Activated T-cell treated with anti-CD3 and anti-CD28 coated beads for 24 hours (primary cell): ENCODE measurements around the gene LMF2.
"Not testable (repeated sequence)": the region's sequence is repeated elsewhere in the genome, so short reads cannot be mapped to it uniquely, and the experiment has no call there.

Source experiments
- DNase-seq: peaks from one replicate; pipeline ENCODE4 v3.0.0-alpha.2; 2020; ENCODE audit warnings: low read depth

The LMF2 gene

DNA sequence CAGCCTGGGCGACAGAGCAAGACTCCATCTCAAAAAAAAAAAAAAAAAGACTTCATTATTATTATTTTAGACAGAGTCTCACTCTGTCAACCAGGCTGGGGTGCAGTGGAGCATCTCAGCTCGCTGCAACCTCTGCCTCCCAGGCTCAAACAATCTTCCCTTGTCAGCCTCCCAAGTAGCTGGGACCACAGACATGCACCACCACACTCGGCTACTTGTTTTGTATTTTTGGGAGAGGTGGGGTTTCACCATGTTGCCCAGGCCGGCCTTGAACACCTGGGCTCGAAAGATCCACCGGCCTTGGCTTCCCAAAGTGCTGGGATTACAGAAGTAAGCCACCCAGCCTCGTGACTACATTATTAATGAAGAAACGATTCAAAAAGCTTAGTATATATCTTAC lies 27.6 kb upstream of the LMF2 start:
- no peak for DNase-seq

DNA sequence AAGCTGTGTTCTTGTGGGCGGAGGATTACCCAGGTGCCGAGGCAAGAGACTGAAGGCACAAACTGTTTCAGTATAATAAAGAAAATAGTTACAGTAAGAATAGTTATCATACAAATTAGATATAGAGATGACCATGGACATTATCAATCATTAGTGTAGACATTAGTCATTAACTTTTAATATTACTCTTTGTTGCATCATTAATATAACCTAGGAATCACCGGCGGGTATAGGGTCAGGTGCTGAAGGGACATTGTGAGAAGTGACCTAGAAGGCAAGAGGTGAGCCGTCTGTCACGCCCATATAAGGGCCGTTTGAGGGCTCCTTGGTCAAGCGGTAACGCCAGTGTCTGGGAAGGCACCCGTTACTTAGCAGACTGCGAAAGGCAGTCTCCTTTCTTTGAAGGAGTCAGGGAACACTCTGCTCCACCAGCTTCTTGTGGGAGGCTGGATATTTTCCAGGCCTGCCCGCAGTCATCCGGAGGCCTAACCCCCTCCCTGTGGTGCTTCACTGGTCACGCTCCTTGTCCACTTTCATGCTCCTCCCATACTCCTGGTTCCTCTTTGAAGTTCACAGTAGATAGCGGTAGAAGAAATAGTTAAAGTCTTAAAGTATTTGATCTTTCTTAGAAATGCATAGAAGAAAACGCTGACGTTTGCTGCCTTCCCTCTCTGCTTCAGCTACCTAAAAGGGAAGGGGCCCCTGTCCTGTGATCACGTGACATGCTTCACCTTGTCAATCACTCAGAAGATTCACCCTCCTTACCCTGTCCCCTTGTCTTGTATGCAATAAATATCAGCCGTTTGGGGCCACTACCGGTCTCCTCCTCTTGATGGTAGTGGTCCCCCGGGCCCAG lies 26.6 kb upstream of the LMF2 start:
- not testable (repeated sequence) for DNase-seq

DNA sequence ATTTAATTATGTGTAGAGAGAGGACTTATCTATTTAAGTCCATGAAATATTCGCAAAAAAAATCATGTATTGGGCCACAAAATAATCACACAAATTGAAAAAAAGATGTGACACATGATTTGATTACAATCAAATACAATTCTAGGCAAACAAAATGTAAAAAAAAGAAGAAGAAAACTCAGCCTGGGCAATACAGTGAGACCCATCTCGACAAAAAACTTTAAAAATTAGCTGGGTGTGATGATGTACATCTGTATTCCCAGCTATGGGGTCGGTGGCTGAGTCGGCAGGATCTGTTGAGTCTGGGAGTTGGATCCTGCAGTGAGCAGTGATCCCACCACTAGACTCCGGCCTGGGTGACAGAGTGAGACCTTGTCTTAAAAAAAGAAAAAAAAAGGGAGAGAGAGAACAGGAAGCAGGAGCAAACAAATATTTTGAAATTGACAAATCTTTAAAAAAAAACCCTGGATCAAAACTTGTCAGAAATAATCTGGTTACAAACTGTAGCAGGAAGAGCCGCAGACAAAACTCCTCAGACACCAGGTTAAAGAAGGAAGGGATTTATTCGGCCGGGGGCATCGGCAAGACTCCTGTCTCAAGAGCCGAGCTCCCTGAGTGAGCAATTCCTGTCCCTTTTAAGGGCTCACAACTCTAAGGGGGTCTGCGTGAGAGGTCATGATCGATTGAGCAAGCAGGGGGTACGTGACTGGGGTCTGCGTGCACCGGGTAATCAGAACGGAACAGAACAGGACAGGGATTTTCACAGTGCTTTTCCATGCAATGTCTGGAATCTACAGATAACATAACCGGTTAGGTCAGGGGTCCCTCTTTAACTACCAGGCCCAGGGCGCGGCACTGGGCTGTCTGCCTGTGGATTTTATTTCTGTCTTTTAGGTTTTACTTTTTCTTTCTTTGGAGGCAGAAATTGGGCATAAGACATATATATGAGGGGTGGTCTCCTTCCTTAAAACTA lies 25.6 kb upstream of the LMF2 start:
- DNase-seq: no peak

DNA sequence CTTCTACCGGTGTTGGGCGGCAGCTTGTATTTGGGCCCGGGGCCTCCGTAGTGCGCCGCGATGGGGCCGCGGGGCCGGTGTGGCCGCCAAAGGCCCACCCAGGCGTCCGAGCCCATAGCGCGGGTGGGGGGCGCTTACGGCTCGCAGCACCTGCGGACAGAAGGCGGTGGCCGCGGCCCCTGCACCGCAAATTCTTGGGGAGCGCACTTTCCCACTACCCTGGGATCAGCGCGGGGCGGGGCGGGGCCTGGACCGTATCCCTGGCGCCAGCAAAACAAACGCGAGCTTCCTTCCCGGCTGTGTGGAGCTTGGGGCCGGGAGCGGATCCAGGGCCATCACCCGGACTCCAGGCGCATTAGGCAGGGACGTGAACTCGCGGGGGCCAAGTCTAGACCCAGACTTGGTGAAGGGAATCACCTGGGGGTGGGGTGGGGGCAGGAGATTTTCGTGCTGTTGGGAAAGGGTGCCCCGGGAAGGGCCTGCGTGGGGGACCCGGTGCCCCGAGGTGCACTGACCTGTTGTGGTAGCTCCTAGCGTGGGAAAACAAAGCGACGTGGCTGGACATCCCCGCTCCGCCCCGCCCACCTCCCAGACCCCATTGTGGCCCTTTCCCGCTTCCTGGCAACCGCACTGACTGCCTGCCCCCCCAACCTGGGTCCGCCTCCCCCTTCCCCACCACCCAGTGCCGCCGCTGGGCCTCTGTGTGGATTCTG lies 24.6 kb upstream of the LMF2 start:
- DNase-seq: no peak

DNA sequence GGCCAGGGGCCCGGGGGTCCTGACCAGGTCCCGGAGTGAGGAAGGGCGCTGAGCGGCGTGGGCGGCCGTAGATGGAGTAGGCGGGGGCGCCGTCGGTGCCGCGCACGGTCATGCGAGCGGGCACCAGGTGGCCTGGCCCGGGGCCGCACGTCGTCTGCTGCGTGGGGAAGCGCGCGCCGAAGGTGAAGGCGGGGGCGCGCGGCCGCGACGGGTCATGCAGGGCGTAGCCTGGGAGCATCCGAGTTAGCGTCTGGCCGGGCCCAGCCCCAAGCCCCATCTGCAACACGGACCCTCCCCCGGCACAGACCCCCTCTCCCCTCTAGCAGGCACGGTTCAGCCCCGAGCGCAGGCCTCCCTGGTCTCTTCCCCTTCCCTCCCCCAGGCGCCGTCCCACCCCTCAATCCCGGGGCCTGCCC lies 24.1 kb upstream of the LMF2 start:
- peak; percentile 55 for DNase-seq

DNA sequence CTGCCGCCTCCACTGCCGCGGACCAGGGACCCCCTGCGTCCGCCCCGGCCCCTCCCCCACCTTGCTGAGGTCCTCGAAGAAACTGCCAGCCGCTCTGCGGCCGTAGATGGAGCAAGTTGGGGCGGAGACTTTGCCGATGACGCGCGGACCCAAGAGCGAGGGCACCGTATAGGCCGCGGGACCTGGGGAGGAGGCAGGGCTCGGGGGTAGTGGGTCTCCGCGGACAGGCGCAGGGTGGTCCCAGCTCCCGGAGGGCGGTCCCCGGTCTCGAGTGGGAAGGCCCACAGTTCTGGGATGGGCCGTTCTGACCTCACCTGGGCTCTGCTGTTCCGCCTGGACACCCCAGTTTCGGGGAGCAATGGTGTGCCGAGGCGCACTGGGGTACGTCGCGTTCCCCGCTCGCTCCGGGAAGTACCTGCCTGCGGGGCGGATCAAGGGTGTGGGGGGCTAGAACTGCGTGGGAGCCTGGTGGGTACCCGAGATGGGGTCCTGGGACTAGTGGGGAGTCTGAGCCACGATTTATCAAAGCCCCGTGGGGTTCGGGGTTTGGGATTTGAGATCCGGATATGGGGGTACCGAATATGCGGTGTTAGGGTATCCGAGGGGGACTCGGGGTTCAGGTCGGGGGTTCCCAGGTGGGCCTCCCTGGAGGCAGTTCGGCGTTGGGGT lies 23.5 kb upstream of the LMF2 start:
- peak; percentile 77 for DNase-seq

DNA sequence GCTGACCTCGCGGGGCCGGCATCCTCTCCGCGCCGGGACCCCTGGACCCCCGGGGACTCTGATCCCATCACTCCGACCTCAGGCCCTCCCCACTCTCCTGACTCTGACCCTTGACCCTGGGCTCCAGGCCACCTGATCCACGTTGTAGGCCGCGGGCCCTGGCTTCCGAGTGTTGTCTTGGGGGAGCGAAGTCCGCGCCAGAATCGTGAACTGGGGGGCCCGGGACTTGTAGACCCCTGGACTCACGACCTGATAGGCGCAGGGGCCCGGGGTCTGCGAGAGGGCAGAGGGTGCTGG lies 23.0 kb upstream of the LMF2 start:
- DNase-seq: no peak

DNA sequence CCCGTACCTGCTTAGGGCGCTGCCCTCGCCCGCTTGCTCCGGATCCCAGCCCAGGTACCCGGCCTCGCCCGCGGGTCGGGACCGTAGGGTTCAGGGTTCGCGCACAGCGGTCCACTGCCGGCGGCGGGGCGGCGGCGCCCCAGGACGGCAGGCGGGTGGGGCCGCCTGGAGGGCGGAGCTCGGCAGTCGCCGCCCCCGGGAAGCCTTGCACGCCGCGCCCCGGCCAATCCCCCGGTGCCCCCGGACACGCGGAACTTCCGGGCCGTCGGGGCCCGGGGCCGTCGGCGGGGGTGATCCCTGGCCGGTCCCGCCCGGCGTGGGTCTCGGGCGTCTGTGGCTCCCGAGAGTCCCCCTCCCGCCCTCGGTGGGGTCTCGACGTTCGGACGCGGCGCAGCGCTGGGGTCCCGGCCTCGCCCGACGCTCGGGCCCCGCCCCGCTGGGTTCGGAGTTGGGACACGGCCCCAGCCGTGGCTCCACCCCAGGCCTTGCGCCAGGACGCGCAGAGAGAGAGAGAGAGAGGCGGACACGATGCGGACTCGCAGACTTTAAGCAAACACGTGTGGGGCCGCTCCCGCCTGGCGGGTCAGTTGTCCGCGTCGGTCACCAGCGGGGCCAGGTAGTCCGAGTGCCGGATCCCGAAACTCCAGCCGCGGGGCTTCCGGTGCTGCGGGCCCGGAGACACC lies 22.5 kb upstream of the LMF2 start, which contains the start of gene TYMP:
Gene TYMP (minus strand): TSS at position 116 of the 683 bp plus-strand sequence. CDS start 303 bp downstream, outside the sequence.
- DNase-seq: peak; percentile 61

DNA sequence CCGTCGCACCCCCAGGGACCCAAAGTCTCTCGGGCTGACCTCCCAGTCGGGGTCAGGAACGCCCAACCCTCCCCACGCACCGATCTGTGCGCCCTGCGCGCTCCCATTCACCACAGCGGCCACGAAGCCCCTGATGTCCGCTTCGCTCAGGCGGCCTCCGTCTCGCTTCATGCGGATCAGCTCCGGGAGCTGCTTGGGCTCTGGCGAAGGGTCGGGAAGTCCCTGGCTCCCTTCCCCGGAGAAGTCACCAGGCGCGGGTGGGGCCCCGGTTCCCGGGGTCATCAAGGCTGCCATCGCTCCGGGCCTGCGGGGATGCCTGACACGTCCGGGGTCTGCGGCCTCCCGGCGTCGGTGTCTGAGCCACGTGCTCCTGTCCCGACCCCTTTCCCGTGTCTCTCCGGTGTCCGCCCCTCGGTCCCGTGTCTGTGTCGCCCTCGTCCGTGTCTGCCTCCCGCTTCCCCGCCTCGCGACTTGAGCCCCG lies 22.0 kb upstream of the LMF2 start:
- no peak for DNase-seq

DNA sequence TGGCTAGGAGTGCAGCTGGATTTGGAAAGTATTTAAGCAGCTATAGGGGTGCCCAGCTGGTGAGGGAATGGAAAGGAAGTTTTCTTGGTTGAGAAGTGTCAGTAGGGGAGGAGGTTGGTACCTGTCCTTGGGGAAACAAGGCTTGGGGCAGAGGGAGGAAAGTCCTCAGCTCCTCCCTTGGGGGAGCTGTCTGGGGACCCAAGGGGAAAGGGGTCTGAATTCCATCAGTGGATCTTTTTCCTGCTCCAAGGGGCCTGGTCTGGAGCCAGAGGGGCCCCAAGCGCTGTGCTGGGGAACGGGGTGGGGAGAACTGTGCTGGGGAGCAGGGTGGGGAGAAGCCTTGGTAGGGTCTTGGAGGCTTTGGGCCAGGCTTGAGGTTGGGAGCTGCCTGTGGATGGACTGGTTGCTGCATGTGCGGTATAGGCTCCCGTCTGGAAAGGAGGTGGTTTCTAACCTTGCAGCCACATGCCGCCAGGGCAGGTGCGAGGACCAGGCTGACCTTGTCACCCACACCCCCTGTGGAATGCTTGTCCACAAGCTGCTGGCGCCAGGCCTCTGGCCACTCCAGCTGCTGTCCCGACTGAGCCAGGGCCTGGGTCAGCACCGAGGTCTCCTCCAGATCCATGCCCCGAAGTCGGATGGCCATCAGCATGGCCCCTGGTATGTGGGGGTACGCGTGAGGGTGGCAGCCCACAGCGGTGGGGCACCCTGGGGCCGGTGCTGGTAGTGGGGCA lies 21.3 kb upstream of the LMF2 start:
- DNase-seq: no peak

DNA sequence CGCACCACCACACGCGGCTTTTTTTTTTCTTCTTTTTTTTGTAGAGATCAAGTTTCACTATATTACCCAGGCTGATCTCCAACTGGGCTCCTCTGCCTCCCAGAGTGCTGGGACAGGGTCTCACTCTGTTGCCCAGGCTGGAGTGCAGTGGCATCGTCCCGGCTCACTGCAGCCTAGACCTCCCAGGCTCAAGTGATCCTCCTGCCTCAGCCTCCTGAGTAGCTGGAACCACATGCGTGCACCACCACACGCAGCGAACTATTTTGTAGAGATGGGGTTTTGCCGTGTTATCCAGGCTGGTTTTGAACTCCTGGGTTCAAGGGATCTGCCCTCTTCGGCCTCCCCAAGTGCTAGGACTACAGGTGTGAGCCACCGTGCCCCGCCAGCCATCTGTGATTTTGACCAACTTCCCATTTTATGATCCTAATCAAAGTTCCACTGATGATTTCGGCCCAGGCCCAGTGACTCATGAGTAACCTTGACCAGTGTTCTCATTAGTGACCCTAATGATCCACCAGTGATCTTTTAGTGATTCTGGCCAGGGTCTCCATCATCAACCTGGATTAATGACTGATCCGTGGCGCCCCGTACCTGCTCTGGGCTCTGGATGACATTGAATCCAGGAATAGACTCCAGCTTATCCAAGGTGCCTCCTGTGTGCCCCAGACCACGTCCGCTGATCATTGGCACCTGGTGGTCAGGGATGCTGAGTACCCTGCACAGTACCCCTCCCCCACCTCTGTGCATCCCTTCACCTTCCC lies 20.6 kb upstream of the LMF2 start:
- no peak for DNase-seq

DNA sequence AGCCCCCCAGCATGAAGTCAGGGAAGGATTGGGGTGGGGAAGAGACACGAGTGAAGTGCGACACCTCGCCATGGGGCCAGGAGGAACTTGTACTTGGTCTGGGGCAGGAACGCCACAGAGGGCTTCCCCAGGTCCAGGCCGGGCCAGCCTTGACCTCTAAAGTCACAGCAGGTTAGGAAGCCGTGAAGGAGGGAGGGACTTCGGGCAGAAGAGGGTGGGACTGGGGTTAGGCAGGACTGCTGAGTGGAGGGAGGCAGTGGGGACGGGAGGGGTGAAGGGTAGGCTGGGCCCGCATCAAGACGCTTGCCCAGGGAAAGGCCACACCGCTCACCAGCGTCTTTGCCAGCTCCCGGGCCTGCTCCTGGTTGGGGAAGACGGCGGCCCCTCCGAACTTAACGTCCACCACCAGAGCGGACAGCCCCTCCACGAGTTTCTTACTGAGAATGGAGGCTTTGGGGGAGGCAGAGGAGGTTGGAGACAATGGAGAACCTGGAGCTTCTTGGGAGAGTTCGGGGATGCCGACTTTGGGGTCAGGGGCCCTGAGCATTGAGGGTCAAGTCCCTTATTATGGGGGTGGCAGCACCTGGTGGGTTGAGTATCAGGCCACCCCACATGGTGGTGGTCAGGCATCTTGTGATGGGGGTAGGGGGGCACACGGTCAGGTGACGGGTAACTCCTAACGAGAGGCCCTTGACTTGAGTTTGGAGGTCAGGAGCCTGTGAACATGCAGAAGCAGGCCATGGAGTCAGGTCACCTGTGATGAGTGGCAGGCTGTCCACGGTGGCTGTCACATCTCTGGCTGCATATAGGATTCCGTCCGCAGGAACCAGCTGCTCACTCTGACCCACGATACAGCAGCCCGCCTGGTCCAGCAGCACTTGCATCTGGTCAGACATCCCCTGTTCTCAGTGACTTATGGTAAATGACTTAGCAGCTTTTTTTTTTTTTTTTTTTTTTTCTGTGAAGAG lies 19.6 kb upstream of the LMF2 start:
- DNase-seq: no peak

DNA sequence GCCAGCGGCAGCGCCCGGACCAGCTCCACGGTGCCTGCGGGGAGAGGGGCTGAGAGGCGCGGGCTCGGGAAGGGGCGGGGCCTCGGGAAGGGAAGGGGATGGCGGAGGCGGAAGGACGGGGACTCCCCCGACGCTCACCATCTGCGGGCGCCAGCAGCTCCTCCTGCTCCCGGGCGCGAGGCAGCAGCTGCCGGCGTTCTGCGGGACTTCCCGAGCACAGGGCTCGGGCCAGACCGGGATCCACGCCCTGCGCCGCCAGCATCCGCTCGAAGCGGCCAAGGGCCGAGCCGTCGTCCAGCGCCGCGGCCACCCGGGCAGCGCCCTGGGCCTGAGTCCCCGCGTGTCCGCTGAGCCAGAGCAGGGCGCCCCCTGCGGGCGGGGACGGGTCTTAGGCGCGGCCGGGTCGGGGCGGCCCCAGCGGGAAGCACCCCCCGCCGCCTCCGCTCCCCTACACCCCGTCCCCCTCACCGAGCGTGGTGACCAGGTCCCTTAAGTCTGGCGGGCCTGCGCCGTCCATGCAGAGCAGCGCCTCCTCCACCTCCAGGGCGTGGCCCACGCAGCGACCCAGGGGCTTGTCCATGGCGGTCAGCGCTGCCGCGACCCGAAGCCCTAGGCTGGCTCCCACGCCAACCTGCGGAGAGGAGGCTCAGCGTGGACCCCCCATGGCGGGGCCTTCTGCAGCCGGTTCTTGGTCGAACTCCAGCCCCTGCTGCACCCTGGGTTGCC lies 18.8 kb upstream of the LMF2 start:
- DNase-seq: peak; percentile 80

DNA sequence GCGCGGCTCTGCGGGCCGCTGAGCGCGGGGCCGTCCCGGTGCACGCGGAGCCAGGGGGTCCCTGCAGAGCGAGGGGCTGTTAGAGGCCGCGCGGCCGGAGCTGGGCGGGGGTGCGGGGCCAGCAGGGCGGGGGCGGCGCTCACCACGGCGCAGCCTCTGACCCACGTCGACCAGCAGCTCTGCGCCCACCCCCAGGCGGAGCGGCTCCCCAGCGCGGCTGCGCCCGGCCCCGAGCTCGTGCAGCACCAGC lies 18.3 kb upstream of the LMF2 start:
- no peak for DNase-seq

DNA sequence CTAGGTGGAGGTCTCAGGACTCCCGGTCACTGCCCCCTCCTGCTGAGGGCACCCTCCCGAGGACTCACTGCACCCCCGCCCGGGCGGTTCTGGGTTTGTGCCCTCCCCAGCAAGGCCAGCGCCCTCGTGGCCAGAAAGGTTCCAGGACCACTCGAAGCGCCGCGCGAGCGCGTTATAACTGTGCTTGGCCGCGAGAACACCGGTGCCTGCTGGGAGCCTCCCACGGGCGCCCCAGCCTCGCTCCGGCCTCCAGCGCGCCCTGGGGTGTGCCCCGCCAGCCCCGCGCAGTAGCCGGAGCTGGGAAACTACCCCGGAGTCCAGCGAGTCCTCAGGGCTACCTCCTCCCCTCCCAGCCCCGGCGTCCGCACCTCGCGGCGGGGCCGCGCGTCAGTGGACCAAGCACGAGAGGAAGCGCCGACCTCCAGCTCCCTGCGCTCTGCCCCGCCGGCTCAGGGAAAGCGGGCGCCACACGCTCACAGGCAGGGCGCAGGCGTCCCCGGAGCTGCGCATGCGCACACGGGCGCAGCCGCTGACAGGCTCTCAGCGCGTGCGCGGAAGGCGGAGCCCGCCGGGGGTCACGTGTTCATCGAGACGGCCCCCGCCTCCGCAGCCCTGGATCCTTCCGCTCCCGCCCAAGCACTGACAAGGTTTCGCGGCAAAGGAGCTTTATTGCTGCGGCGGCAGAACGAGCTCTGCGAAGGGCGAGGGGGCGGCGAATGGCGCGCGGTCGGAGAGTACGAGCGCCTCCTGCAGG lies 17.8 kb upstream of the LMF2 start, which contains the start of gene SCO2:
Gene SCO2 (minus strand): TSS at position 495 of the 754 bp plus-strand sequence. CDS start 1,187 bp downstream, outside the sequence.
- DNase-seq: peak; percentile 97

DNA sequence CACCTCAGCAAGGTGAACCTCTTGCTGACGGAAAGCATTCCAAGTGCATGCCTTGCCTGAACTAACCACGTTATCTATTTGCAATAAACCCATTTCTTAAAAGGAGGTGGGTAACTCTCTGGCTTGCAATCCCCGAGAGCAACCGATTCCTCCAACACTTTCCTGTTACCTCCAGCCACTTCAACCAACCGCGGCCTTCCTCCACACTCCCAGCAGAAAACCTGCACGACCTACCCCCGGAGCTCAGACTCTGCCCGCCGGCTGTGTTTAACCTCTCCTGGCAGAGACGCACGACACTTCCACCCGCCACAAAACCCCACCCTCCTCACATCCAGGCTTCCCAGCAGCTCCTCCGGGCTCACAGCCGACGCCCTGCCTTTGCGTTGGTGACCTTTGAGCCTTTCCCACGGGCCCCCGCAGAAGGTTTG lies 17.2 kb upstream of the LMF2 start:
- DNase-seq: no peak
